ENCODE data around the gene ITPR1. TPM values are rescaled to one million over a fixed set of nuclear protein-coding genes. Genes with fewer than 3 reads are reported as not detected.
A peak's percentile ranks its signal among the peaks of the same experiment; 100 is the strongest.

ITPR1 gene
- total and polyA plus RNA-seq, 10 of the 15 experiments (the other 5 are each of a cell fraction or from before 2014, with no cell fraction given) = 12.2 to 239 (median 28.4) TPM

DNA sequence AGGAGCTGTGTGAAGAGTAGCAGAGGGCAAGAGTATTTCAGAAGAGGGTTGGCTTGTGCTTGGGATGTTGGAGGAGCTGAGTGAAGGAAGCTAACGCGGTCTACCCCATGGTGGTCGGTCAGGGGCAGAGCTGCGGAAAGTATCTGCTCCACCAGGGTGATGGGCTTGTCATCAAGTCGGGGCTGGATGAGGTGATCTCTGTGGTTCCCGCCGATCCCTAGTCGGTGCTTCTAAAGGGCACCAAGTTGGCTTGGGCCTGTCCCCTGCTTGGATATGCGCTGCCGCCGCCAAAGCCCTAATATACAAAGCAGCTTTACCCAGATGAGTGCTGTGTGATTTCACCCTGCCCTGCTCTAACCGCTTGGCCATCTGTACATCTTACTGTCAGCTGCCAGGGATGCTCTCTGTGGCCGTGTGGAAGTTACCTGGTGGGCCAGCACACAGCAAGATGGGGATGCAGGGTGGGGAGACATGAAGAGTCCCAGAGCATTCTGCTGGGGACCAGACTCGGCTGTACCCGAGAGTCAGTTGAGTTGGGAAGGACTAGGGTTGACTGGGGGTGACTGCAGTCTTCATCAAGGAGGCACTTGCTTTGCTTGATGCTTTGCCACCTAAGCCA lies 260.0 kb downstream of the ITPR1 start:
- FAIRE-seq = no peak
- H3K36me3 ChIP-seq (ENCODE audit: control insufficient read depth in 2 of 2, insufficient read depth in 2 of 2, low read length in 1 of 2) = peaks cover 0 to 8% of the 10 kb centered on the region in 2 experiments; a peak in 1 of 4 replicates
- TF ChIP-seq RFX5 (IDR thresholded peaks at IDR 0.05; ENCODE audit: low read depth, low read length) (no peak), ETV6 (conservative IDR thresholded peaks at IDR 0.05 in 1 of 2, IDR thresholded peaks at IDR 0.05 in 1 of 2; ENCODE audit: borderline replicate concordance in 1 of 2, low read depth in 1 of 2) (no peak), MTA2 (IDR thresholded peaks at IDR 0.05; ENCODE audit: low read depth) (no peak), POLR2AphosphoS2 (IDR thresholded peaks at IDR 0.05; ENCODE audit: low read depth, low read length) (no peak; the same call in 1 of the 2 replicates), FOS (IDR thresholded peaks at IDR 0.05; ENCODE audit: borderline replicate concordance, extremely low read depth, insufficient read length) (no peak), SP1 (IDR thresholded peaks at IDR 0.05; ENCODE audit: low read depth, low read length) (no peak), FOXK2 (IDR thresholded peaks at IDR 0.05) (no peak)
- TF ChIP-seq, protein P1, sequence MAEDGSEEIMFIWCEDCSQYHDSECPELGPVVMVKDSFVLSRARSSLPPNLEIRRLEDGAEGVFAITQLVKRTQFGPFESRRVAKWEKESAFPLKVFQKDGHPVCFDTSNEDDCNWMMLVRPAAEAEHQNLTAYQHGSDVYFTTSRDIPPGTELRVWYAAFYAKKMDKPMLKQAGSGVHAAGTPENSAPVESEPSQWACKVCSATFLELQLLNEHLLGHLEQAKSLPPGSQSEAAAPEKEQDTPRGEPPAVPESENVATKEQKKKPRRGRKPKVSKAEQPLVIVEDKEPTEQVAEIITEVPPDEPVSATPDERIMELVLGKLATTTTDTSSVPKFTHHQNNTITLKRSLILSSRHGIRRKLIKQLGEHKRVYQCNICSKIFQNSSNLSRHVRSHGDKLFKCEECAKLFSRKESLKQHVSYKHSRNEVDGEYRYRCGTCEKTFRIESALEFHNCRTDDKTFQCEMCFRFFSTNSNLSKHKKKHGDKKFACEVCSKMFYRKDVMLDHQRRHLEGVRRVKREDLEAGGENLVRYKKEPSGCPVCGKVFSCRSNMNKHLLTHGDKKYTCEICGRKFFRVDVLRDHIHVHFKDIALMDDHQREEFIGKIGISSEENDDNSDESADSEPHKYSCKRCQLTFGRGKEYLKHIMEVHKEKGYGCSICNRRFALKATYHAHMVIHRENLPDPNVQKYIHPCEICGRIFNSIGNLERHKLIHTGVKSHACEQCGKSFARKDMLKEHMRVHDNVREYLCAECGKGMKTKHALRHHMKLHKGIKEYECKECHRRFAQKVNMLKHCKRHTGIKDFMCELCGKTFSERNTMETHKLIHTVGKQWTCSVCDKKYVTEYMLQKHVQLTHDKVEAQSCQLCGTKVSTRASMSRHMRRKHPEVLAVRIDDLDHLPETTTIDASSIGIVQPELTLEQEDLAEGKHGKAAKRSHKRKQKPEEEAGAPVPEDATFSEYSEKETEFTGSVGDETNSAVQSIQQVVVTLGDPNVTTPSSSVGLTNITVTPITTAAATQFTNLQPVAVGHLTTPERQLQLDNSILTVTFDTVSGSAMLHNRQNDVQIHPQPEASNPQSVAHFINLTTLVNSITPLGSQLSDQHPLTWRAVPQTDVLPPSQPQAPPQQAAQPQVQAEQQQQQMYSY (CRISPR knock-in tag; IDR thresholded peaks at IDR 0.05) = peak; percentile 22; the same call in 1 of the 2 replicates
- TF ChIP-seq, protein P2, sequence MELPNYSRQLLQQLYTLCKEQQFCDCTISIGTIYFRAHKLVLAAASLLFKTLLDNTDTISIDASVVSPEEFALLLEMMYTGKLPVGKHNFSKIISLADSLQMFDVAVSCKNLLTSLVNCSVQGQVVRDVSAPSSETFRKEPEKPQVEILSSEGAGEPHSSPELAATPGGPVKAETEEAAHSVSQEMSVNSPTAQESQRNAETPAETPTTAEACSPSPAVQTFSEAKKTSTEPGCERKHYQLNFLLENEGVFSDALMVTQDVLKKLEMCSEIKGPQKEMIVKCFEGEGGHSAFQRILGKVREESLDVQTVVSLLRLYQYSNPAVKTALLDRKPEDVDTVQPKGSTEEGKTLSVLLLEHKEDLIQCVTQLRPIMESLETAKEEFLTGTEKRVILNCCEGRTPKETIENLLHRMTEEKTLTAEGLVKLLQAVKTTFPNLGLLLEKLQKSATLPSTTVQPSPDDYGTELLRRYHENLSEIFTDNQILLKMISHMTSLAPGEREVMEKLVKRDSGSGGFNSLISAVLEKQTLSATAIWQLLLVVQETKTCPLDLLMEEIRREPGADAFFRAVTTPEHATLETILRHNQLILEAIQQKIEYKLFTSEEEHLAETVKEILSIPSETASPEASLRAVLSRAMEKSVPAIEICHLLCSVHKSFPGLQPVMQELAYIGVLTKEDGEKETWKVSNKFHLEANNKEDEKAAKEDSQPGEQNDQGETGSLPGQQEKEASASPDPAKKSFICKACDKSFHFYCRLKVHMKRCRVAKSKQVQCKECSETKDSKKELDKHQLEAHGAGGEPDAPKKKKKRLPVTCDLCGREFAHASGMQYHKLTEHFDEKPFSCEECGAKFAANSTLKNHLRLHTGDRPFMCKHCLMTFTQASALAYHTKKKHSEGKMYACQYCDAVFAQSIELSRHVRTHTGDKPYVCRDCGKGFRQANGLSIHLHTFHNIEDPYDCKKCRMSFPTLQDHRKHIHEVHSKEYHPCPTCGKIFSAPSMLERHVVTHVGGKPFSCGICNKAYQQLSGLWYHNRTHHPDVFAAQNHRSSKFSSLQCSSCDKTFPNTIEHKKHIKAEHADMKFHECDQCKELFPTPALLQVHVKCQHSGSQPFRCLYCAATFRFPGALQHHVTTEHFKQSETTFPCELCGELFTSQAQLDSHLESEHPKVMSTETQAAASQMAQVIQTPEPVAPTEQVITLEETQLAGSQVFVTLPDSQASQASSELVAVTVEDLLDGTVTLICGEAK (IDR thresholded peaks at IDR 0.05; ENCODE audit: borderline replicate concordance) = peak; percentile 28; the same call in 1 of the 2 replicates

More for the DNA sequence above, 260.0 kb downstream of the ITPR1 start:
- RAD21 ChIA-PET (ENCODE audit: unreplicated experiment) = interaction anchor here (0.7 to 22.6 kb wide), 27 partner anchors 9 to 437 kb away, joined by 3 to 377 read pairs (median 6); partner anchors contain the start of gene BHLHE40
- 87% methylated on average over 15 of the region's 15 CpGs for WGBS (ENCODE audit: insufficient coverage, insufficient replicate concordance, low lambda C conversion rate, missing lambda C conversion rate)
- H2AFZ ChIP-seq (ENCODE audit: control insufficient read depth, low read depth, low read length) = no peak overlapping the region
- peak overlapping the region; percentile 73 for H3K9ac ChIP-seq (ENCODE audit: control insufficient read depth, insufficient read depth, low read length)
- no peak overlapping the region; the same call in 1 of the 2 replicates for H3K4me2 ChIP-seq (ENCODE audit: control insufficient read depth, insufficient read depth)
- POLR2A ChIA-PET = interaction anchor here (0.7 to 15.2 kb wide), 17 partner anchors 9 to 299 kb away, joined by 3 to 414 read pairs (median 3); partner anchors contain the start of gene BHLHE40
- DNase-seq (ENCODE audit: low read depth, low spot score) = no peak
- H3K4me3 ChIP-seq = no peak overlapping the region
- peaks cover 4% of the 10 kb centered on the region; the same call in 2 of the 3 replicates for H3K9me3 ChIP-seq (replicated peaks; ENCODE audit: control insufficient read depth, insufficient read depth, low read length)
- no TSS peak for BruUV-seq (replicated peaks)
- H3K4me1 ChIP-seq (ENCODE audit: control insufficient read depth, insufficient read depth, low read length) = peaks cover 81% of the 10 kb centered on the region
- CTCF ChIA-PET = interaction anchor here (0.6 to 10.0 kb wide), 15 partner anchors 9 to 241 kb away, joined by 3 to 95 read pairs (median 6); no protein-coding TSS in a partner anchor
- H3K79me2 ChIP-seq (ENCODE audit: control insufficient read depth, insufficient read depth, low read length) = peaks cover 30% of the 10 kb centered on the region
- ATAC-seq = peak; percentile 1
- H3K27ac ChIP-seq (ENCODE audit: control insufficient read depth, insufficient read depth) = peak overlapping the region; percentile 95
- intact Hi-C loops (cut with micrococcal nuclease; ENCODE audit: unreplicated experiment) = loop anchor here (5.0 kb wide), 1 partner anchor 144 kb away; no protein-coding TSS in a partner anchor
- in situ Hi-C loops (cut with MboI) = loop anchor here (5.0 kb wide), 1 partner anchor 229 kb away; no protein-coding TSS in a partner anchor
- H3K27me3 ChIP-seq (replicated peaks in 1 of 2; ENCODE audit: control insufficient read depth in 2 of 2, insufficient read depth in 2 of 2, low read length in 1 of 2) = no peaks in the 10 kb centered on the region
- no peaks in the 10 kb centered on the region for H4K20me1 ChIP-seq (ENCODE audit: control insufficient read depth, insufficient read depth)
- SMC1A ChIA-PET (ENCODE audit: uncharacterized antibody, unreplicated experiment) = interaction anchor here (0.8 to 23.7 kb wide), 21 partner anchors 9 to 305 kb away, joined by 3 to 618 read pairs (median 5); partner anchors contain the start of gene BHLHE40

Data from GM12878 (cell line).